GM12892 (cell line): ENCODE measurements around the gene TTLL13.

Source experiments
- POLR2A ChIP-seq: IDR thresholded peaks from 2 replicates; pipeline ENCODE4 v1.6.1; 2011; ENCODE audit warnings: low read depth, low read length, control low read depth
- POLR2AphosphoS5 ChIP-seq: IDR thresholded peaks from 2 replicates; pipeline ENCODE4 v1.6.1; 2011; ENCODE audit warnings: low read depth, low read length, control low read depth

DNA sequence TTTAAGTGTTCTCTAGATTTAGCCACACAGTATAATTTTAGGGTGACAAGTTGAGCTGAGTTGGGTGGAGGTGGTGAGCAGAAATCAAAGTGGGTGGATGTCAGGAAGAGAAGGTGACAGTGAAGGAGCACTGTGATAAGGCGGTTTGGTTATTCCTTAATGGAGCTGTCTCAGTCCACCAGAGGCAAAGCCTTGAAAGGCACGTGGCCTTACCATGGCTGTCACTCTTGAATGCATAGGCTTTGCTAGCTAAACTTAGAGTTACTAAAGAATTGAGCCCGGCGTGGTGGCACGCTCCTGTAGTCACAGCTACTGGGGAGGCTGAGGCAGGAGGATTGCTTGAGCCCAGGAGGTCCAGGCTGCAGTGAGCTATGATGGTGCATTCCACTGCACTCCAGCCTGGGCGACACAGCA lies 560 bp upstream of the TTLL13 start:
- TF ChIP-seq POLR2AphosphoS5 (no peak), POLR2A (no peak)
